GM19043 (cell line): ENCODE measurements around the gene SH3PXD2A.

Experiments
- ATAC-seq: cut with Tn5 transposase; IDR thresholded peaks from one replicate; pipeline ENCODE4 v1.9.1; 2021; ENCODE audit warnings: low read depth; ENCODE audit not compliant: unreplicated experiment

SH3PXD2A gene

DNA sequence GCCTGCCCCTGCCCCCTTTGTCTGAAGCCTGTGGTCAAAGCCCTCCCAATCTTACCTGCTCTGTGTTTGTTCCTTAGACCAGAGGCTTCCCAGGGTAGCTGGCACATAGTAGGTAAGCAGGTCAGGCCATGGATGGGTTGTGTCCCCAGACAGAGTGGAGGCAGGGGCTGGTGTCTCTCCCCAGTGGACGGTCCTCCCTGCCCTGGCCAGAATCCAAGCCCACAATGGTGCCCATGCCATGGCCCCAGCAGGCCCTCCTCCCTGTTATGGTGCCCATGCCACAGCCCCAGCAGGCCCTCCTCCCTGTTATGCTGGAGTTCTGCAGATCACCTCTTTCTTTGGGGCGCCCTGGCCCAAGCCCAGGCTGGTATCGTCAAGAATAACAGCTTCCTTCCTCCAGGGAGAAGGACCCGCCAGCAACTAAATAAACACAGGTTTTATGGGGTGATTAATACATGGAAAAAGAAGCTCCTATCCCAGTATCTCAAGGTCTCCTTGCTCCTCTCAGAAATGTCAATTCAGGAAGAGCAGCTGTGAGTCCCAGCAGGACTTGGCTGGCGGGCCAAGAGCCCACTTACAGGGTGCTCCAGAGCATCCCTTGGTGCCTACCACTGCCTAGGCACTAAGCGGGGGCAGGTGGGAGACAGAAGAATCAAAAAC lies 279.8 kb downstream of the SH3PXD2A start:
- ATAC-seq, result no peak

DNA sequence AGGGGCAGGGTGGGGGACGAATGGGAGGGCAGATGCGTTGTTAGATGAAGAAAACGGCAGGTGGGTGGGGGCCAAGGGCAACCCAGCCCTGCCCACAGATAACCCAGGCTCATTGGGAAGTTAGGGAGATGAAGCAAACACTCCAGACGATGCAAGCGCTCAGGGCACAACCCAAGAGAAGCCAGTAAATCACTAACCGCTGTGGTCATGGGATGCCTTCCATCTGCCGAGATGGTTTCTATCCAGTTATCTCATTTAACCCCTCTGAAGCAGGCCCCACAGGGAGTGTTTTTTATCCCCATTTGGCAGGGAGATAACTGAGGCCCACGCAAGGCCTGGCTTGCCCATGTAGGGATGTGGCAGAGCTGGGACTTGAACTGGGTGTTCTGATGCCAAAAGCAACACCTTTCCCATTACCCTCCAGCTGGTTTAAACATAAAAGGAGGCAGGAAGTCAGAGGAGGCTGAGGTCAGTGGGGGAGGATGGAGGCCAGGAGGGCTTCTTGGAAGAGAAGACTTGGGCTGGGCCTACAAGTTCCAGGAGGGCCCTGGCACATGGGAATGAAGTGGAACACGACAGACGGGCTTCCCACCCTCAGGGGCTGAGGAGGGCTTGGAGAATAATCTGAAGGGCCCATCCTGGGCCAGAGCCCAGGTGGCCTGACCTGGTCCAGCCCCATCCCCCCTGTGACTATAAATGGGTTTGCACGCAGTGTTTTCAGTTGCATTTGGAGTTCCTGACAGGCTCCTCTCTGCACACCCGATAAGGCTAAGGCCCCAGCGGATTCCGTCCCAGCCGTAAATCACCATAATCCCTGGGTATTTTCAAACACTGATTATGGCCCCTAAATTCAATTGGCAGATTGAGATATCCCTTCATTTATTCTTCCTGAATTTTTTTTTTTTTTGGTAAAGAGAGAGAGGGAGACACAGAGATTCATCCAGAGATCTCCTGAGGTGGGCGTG lies 281.0 kb downstream of the SH3PXD2A start:
- ATAC-seq, result no peak

- ATAC-seq, result no peak
Measured at GRCh38 chr10:103573205-103573487, 282.2 kb downstream of the SH3PXD2A start.

DNA sequence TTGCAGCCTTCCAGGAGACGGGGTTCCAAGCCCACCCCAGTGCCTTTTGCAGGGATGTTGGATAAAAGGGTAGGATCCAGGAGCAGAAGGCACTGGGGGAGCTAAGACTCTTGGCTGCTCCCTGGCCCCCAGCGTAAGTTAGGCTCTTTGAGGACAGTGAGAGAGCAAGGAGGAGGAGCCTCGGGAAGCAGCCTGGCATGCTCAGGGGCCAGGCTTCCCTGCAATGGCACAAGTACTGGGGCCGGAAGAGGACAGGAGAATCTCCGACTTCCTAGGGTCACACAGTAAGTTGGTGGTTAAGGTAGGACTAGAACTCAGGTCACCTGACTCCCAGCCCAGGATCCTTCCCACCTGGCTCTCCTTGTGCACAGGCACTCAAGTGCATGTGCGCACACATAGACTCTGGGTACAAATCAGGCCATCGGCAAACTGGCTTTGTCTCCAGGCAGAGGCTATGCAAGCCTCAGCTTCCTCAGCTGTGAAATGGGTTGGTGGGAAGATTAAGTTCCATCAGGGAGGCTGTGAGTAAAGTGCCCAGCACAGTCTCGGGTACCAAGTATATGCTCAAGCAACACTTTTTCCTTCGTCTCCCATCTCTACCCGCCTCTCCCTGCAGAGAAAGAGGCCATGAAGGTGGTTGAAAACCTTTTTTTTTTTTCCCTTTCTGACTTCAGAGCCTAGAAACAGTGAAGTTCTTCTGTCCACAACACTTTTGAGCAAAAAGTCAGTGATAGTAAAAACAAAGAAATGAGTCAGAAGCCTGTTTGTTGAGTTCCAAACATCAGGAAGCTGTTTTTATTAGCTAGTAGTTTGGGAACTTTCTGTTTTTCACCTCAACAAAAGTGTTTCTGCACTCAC lies 282.8 kb downstream of the SH3PXD2A start:
- no peak for ATAC-seq

- no peak for ATAC-seq
Measured at GRCh38 chr10:103571656-103571975, 283.8 kb downstream of the SH3PXD2A start.

DNA sequence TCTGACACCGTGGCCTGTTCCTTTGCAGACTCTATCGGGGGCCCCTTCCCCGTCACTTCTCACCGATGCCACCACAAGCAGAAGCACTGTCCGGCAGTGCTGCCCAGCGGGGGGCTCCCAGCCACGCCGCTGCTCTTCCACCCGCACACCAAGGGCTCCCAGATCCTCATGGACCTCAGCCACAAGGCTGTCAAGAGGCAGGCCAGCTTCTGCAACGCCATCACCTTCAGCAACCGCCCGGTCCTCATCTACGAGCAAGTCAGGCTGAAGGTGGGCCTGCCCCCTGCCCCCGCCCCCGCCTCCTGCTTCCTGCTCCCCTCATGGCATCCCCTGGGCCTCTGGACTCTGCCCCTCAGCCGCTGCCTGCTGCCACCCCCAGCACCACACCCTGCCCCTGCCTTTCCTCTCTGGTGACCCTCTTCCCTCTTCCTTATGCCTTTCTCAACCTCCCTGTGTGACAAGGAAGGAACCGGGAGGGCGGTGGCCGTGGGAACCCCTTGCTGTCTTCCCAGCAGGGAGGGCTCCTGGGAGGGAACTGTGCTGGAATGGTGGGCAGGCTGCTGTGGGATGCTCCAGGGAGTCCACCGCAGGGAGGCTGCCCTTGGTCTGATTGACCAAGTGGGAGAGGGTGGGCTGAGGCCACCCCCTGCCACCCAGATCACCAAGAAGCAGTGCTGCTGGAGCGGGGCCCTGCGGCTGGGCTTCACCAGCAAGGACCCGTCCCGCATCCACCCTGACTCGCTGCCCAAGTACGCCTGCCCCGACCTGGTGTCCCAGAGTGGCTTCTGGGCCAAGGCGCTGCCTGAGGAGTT lies 284.3 kb downstream of the SH3PXD2A start:
- ATAC-seq, result no peak

DNA sequence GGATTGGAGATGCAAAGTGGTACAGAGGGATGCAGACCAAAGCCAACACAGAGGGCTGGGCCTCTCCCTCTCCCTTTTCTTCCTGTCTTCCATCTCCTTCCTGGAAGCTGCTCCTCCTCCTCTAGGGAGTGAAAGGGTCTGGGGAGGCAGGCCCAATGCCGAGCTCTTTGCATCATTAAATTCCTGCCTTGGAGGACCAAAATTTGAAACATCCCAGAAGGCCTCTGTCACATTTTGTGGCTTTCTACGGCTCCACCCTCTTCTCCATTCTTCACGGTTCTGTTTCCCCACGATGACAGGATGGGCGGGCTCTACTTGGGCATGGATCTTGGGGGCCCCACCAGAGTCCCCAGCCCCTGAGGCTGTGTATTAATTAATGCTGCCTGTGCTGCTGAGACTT lies 285.5 kb downstream of the SH3PXD2A start:
- ATAC-seq, result no peak

DNA sequence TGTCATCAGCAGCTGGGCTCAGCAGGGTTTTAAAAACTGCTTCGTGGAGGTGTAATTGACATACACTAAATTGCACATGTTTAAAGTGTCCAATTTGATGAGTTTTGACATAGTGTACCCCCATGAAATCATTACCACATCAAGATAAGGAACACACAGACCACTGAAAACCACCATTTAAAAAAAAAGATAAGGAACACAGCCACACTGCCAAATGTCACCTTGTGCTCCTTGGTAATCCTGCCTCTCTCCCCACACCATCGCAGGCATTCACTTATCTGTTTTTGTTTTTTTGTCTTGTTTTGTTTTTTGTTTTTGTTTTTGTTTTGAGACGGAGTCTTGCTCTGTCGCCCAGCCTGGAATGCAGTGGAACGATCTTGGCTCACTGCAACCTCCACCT lies 286.9 kb downstream of the SH3PXD2A start:
- ATAC-seq, result no peak

- ATAC-seq, result no peak
Measured at GRCh38 chr10:103566536-103566935, 288.8 kb downstream of the SH3PXD2A start.

GRCh38 chr10:103564776-103565520 lies 290.4 kb downstream of the SH3PXD2A start:
- no peak for ATAC-seq

GRCh38 chr10:103564116-103564501 lies 291.3 kb downstream of the SH3PXD2A start:
- ATAC-seq, result no peak

- ATAC-seq, result no peak
Measured at GRCh38 chr10:103563231-103564115, 291.9 kb downstream of the SH3PXD2A start.

DNA sequence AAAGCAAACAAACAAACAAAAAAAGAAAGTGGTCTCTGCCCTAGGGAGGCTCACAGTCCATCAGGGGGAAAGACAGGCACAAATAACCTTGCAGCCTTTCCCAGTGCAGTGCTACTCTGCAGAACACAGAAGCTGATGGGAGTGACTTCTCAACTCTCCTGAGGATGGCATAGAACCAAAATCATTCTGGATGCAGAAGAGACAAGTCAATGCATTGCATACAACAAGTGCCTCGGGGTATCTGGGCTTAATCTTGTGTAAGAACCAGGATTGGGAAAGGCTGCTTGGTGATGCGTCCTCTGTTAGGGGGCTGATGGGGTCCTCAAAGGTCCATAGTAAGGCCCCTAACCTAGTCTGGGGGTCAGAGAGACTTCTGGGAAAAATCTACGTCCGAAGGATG lies 293.0 kb downstream of the SH3PXD2A start:
- ATAC-seq, result no peak

DNA sequence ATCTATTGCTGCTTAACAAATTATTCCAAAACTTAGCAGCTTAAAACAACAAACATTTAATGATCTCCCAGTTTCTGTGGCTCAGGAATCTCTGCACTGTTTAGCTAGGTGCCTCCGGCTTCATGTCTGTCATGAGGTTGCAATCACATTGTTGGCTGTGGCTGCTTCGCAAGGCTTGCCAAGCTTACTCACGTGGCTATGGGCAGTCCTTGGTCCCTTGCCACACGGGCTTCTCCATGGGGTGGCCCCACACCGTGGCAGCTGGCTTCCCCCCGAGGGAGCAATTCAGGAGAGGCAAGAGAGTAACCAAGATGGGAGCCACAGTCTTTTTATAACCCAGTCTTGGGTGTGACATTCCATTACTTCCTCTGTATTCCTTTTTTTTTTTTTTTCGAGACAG lies 294.5 kb downstream of the SH3PXD2A start:
- ATAC-seq, result no peak

- no peak for ATAC-seq
Measured at GRCh38 chr10:103559776-103560175, 295.6 kb downstream of the SH3PXD2A start.

GRCh38 chr10:103558911-103559310 lies 296.5 kb downstream of the SH3PXD2A start:
- no peak for ATAC-seq

DNA sequence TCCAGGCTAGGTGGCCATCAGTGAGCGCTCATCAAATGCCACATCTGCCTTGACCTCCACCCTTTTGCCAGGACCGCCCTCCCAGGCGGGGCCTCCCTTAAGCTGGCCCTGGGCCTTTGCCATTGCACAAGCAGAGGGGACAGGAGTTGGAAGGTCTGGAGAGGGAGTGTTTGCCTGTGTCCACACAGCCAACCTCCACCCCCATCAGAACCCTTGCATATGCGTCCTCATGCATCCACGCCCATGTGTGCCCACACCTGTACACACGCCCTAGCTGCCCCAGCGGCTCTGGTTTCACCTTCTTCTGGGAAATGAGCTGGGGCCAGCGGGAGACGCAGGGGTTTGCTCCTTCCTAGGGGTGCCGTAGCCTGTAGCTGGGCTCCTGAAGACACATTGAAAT lies 297.9 kb downstream of the SH3PXD2A start:
- no peak for ATAC-seq

DNA sequence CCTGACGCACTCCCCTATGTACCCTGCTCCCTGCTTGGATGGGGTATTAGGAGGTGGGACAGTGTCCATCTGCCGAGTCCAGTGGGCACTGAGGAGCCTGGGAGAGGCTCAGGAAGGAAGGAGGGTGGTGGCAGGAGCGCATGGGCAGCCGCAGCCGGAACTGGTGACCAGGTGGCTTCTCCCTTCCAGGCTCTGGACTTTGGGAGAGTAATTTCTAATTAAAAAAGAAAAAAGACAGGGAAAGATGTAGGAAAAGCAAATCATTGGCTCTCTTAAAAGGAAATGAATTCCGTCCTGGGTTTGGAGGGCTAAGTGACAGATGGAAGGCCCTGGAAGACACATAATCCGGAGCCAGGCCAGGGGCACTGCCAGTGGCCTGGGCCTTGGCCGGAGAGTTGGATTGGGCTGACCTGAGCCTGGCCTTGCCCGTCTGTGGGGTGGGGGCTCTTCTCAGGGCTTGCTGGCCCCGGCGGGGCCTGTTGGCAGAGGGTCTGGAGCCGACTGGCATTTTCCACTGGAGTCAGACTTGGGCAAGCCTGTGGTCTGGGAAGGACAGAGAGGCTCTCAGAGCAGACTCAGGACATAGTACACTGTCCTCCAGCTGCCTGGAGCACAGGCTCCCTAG lies 298.9 kb downstream of the SH3PXD2A start:
- ATAC-seq, result no peak
